ENCODE results near the gene UBA1.

Gene UBA1

GRCh38 chrX:47169726-47170515 lies 23.7 kb upstream of the UBA1 start:
- no peak for DNase-seq (ENCODE audit: low spot score)

GRCh38 chrX:47170861-47171692 lies 22.6 kb upstream of the UBA1 start:
- no peak for DNase-seq (ENCODE audit: low spot score)

- DNase-seq (ENCODE audit: low spot score): no peak
Measured at GRCh38 chrX:47171996-47172395, 21.6 kb upstream of the UBA1 start.

- DNase-seq (ENCODE audit: low spot score): no peak
Measured at GRCh38 chrX:47172549-47172948, 21.1 kb upstream of the UBA1 start.

- no peak for DNase-seq (ENCODE audit: low spot score)
Measured at GRCh38 chrX:47172971-47173792, 20.4 kb upstream of the UBA1 start.

- DNase-seq (ENCODE audit: low spot score): no peak
Measured at GRCh38 chrX:47174376-47174775, 19.3 kb upstream of the UBA1 start.

- DNase-seq (ENCODE audit: low spot score): no peak
Measured at GRCh38 chrX:47174846-47175587, 18.6 kb upstream of the UBA1 start.

GRCh38 chrX:47175588-47175980 lies 18.0 kb upstream of the UBA1 start:
- no peak for DNase-seq (ENCODE audit: low spot score)

- no peak for DNase-seq (ENCODE audit: low spot score)
Measured at GRCh38 chrX:47176101-47176740, 17.4 kb upstream of the UBA1 start.

GRCh38 chrX:47177079-47177478 lies 16.6 kb upstream of the UBA1 start:
- no peak for DNase-seq (ENCODE audit: low spot score)

GRCh38 chrX:47178337-47178736 lies 15.3 kb upstream of the UBA1 start:
- DNase-seq (ENCODE audit: low spot score): no peak

GRCh38 chrX:47179221-47179927 lies 14.3 kb upstream of the UBA1 start:
- DNase-seq (ENCODE audit: low spot score): no peak

- no peak for DNase-seq (ENCODE audit: low spot score)
Measured at GRCh38 chrX:47179928-47180255, 13.7 kb upstream of the UBA1 start.

- DNase-seq (ENCODE audit: low spot score): no peak
Measured at GRCh38 chrX:47180346-47180745, 13.3 kb upstream of the UBA1 start.

- DNase-seq (ENCODE audit: low spot score): no peak
Measured at GRCh38 chrX:47181301-47181700, 12.3 kb upstream of the UBA1 start.

- DNase-seq (ENCODE audit: low spot score): no peak
Measured at GRCh38 chrX:47182106-47182700, 11.4 kb upstream of the UBA1 start.

- no peak for DNase-seq (ENCODE audit: low spot score)
Measured at GRCh38 chrX:47184486-47184885, 9.1 kb upstream of the UBA1 start.

- DNase-seq (ENCODE audit: low spot score): no peak
Measured at GRCh38 chrX:47185241-47185640, 8.4 kb upstream of the UBA1 start.

- no peak for DNase-seq (ENCODE audit: low spot score)
Measured at GRCh38 chrX:47186096-47186740, 7.4 kb upstream of the UBA1 start.

Measured in CD4-positive, alpha-beta T cell treated with Interleukin-2 at 100 ng/mL for 4 hours (primary cell).